ENCODE measurements around the gene WBP2.

WBP2 gene

DNA sequence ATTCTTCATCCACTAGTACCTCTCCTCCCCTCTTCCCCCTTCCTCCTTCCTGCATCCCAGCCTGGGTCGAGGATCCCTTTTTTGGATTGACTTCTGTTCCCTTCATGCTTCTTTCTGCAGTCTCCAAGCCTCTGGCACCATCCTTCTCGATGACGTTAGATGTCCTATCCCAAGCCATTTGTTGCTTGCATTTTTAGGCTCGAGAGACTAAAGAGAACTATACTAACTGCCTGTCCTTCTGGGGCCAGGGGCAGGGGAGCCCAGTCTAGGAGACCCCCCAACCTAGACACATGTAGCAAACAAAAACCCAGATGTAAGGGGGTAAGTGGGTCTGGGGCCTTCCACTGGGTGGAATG lies 46.6 kb downstream of the WBP2 start:
- TF ChIP-seq, protein P1, sequence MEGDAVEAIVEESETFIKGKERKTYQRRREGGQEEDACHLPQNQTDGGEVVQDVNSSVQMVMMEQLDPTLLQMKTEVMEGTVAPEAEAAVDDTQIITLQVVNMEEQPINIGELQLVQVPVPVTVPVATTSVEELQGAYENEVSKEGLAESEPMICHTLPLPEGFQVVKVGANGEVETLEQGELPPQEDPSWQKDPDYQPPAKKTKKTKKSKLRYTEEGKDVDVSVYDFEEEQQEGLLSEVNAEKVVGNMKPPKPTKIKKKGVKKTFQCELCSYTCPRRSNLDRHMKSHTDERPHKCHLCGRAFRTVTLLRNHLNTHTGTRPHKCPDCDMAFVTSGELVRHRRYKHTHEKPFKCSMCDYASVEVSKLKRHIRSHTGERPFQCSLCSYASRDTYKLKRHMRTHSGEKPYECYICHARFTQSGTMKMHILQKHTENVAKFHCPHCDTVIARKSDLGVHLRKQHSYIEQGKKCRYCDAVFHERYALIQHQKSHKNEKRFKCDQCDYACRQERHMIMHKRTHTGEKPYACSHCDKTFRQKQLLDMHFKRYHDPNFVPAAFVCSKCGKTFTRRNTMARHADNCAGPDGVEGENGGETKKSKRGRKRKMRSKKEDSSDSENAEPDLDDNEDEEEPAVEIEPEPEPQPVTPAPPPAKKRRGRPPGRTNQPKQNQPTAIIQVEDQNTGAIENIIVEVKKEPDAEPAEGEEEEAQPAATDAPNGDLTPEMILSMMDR (IDR thresholded peaks at IDR 0.05): no peak

DNA sequence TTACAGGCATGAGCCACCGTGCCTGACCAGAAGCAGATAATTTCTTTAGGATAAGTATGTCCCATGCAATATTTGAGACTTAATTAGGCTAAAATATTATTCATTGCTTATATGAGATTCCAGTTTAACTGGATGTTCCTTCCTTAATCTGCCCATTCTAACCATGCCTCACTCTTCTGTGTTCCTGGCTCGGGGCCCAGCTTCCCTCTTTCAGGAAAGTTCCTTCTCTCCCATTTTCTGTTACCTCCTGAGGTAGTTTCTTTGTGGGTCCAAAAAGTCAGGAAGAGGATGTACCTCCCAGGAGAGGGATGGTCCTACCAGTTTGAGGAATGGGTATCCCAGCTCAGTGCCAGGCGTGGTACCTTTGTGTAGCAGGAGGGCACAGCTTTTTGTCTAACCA lies 47.3 kb downstream of the WBP2 start:
- Mint-ChIP-seq H3K4me3 (no peak overlapping the region), H3K27ac (peak overlapping the region; percentile 53)
- DNase-seq: no peak

More for the DNA sequence above, 46.6 kb downstream of the WBP2 start:
- H3K36me3 Mint-ChIP-seq (ENCODE audit: low read depth): peaks cover 10% of the 10 kb centered on the region
- peaks cover 16% of the 10 kb centered on the region for H3K4me1 Mint-ChIP-seq
- DNase-seq: no peak
- no peaks in the 10 kb centered on the region for H3K9me3 Mint-ChIP-seq
- H3K4me3 Mint-ChIP-seq: no peak overlapping the region
- peak overlapping the region; percentile 87 for H3K27ac Mint-ChIP-seq
- H3K27me3 Mint-ChIP-seq (ENCODE audit: low read depth, poor library complexity): no peaks in the 10 kb centered on the region

DNA sequence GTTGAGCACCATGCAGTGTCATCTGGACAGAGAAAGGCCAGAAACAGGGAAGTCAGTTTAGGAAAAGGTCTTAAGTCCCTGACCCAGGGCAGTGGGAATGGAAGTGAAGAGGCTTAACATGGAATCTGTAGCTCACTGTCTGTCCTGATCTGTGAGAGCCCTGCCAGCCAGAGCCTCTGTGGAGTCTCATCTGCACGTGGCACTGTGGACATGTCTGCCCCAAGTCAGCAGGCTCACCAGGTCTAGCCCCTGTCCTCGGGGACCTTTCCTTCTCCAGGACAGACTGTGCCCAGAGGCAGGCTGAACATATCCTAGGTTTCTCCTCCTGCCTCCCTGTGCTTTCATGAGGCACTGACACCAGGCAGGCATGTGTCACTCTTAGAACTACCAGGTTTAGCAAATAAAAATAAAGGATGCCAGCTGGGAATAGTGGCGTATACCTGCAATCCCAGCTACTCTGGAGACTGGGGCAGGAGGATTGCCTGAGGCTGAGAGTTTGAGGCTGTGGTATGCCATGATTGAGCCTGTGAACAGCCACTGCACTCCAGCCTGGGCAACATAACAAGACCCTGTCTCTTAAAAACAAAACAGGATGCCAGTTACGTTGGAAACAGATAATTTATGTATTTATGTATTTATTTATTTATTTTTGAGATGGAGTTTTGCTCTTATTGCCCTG lies 48.2 kb downstream of the WBP2 start:
- Mint-ChIP-seq H3K27me3 (ENCODE audit: low read depth, poor library complexity) (no peaks in the 10 kb centered on the region), H3K27ac (peak overlapping the region; percentile 48), H3K4me3 (no peak overlapping the region), H3K9me3 (no peaks in the 10 kb centered on the region), H3K4me1 (peaks cover 16% of the 10 kb centered on the region), H3K36me3 (ENCODE audit: low read depth) (peaks cover 20% of the 10 kb centered on the region)
- DNase-seq: no peak
- TF ChIP-seq, protein P1 (IDR thresholded peaks at IDR 0.05): no peak

More for the DNA sequence above, 47.3 kb downstream of the WBP2 start:
- H3K27me3 Mint-ChIP-seq (ENCODE audit: low read depth, poor library complexity): no peaks in the 10 kb centered on the region
- peaks cover 16% of the 10 kb centered on the region for H3K4me1 Mint-ChIP-seq
- TF ChIP-seq, protein P1 (IDR thresholded peaks at IDR 0.05): no peak
- H3K36me3 Mint-ChIP-seq (ENCODE audit: low read depth): peaks cover 15% of the 10 kb centered on the region
- no peaks in the 10 kb centered on the region for H3K9me3 Mint-ChIP-seq

DNA sequence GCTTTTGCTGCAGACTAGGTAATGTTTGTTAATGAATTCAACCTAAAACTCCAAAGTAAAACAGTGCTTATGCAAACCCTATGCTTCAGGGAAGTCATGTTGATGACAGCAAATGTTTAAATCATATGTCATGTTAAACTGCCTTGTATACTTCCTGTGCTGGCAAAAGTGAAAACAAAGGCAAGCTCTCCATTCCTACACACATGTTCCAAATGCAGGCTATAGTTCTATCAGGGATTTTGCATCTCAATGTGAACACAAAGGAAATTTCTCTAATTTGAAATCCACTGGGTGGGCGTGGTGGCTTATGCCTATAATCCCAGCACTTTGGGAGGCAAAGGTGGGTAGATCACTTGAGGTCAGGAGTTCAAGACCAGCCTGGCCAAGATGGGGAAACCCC lies 51.3 kb downstream of the WBP2 start:
- H3K27me3 Mint-ChIP-seq (ENCODE audit: low read depth, poor library complexity): no peaks in the 10 kb centered on the region
- peaks cover 36% of the 10 kb centered on the region for H3K36me3 Mint-ChIP-seq (ENCODE audit: low read depth)
- TF ChIP-seq, protein P1 (IDR thresholded peaks at IDR 0.05): no peak
- H3K27ac Mint-ChIP-seq: peak overlapping the region; percentile 29
- no peaks in the 10 kb centered on the region for H3K9me3 Mint-ChIP-seq
- H3K4me3 Mint-ChIP-seq: no peak overlapping the region
- peaks cover 12% of the 10 kb centered on the region for H3K4me1 Mint-ChIP-seq
- no peak for DNase-seq

DNA sequence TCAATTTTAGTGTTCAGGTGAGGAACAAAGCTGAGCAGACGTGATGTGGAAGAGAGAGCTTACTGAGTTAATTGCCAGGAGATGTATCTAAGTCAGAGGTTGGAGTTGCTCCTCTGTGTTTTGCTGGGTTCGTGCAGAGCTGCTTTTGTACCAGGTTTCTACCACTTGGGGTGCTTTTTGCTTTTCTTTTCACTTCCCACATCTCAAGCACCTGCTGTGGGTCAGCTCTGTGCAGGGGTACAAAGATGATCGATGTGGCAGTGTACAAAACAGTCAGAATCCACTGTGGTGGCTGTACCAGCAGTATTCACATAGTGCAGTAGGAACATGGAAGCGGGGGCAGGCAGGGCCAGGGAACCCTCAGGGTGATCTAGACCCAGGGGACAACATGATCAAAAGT lies 55.7 kb downstream of the WBP2 start:
- Mint-ChIP-seq H3K27ac (peak overlapping the region; percentile 4), H3K9me3 (no peaks in the 10 kb centered on the region), H3K27me3 (ENCODE audit: low read depth, poor library complexity) (no peaks in the 10 kb centered on the region), H3K4me3 (no peak overlapping the region), H3K36me3 (ENCODE audit: low read depth) (peaks cover 58% of the 10 kb centered on the region), H3K4me1 (no peaks in the 10 kb centered on the region)
- no peak for DNase-seq
- TF ChIP-seq, protein P1 (IDR thresholded peaks at IDR 0.05): no peak

All from nephron progenitor cell (in vitro differentiated cells).